K562 (cell line): ENCODE measurements around the gene PTGR1. TPM values are rescaled to one million over a fixed set of nuclear protein-coding genes. Genes with fewer than 3 reads are reported as not detected.

Experiments
- ATAC-seq: fragments of 200-7000 bp; cut with Tn5 transposase; 3 replicates; pipeline ENCODE4 v1.9.1; 2020; ENCODE audit warnings: moderate library complexity
- BruUV-seq: library from RNA; stranded (reverse); fragments of 400-500 nt; replicated peaks from 2 replicates; lab custom pipeline; 2021; lab: Mats Ljungman, UMichigan
- CTCF ChIA-PET: fragments of 300-600 bp; formaldehyde crosslinking; extraction: SDS; loops from one replicate; lab custom pipeline; 2021; ENCODE audit warnings: low intra/inter-chr PET ratio; lab: Yijun Ruan, JAX
- POLR2A ChIA-PET: fragments of 300-600, 350-650 bp; sonication (Branson Sonifier 250); formaldehyde crosslinking; extraction: SDS; loops from one replicate; lab custom pipeline; 2021; ENCODE audit warnings: antibody characterized with exemption, inconsistent platforms; lab: Yijun Ruan, JAX
- DNase-seq, 4 experiments: peaks; one replicate each; pipeline versions ENCODE4 v3.0.0 to v3.0.0-alpha.2; 2011 to 2018; ENCODE audit warnings: low spot score in 3 of 4, mixed read lengths in 3 of 4; ENCODE audit errors: extremely low read depth in 1 of 4
- FAIRE-seq: peaks from 2 replicates; lab custom pipeline; 2011; peaks lifted over from hg19 to GRCh38; lab: Jason Lieb, UNC
- H2AFZ ChIP-seq: 2 replicates; pipeline ENCODE4 v1.6.0; 2011; ENCODE audit warnings: low read depth, low read length, control low read depth, inconsistent platforms
- H3K27ac ChIP-seq: fragments of 200-600 bp; 3 replicates; pipeline ENCODE4 v1.8.0; 2011; ENCODE audit warnings: low read depth, mild to moderate bottlenecking, control low read depth, inconsistent platforms, low read length, moderate library complexity, mixed read lengths; ENCODE audit errors: extremely low read depth
- H3K27me3 ChIP-seq, 2 experiments: fragments of 300-600 bp in 1 of 2; 2 replicates in 1 of 2; 3 replicates in 1 of 2; pipeline versions ENCODE4 v1.6.0 to v1.8.0; 2011; ENCODE audit warnings: inconsistent platforms in 2 of 2, low read length in 2 of 2, mild to moderate bottlenecking in 1 of 2, mixed read lengths in 1 of 2, moderate library complexity in 1 of 2; ENCODE audit not compliant: control insufficient read depth in 2 of 2, insufficient read depth in 2 of 2
- H3K36me3 ChIP-seq: fragments of 300-600 bp; 3 replicates; pipeline ENCODE4 v1.8.0; 2011; ENCODE audit warnings: mild to moderate bottlenecking, low read length, inconsistent platforms; ENCODE audit not compliant: control insufficient read depth, insufficient read depth
- H3K4me1 ChIP-seq, 2 experiments: fragments of 200-600 bp in 1 of 2; replicated peaks in 1 of 2; 2 replicates in 1 of 2; 3 replicates in 1 of 2; pipeline versions ENCODE4 v1.5.1 to v1.8.0; 2011; ENCODE audit warnings: inconsistent platforms in 2 of 2, low read length in 2 of 2, mild to moderate bottlenecking in 1 of 2, mixed read lengths in 1 of 2, moderate library complexity in 1 of 2; ENCODE audit not compliant: control insufficient read depth in 2 of 2, insufficient read depth in 2 of 2
- H3K4me2 ChIP-seq: 2 replicates; pipeline ENCODE4 v1.6.1; 2011; ENCODE audit warnings: low read length, control low read depth, inconsistent platforms, mixed read lengths; ENCODE audit not compliant: insufficient read depth
- H3K4me3 ChIP-seq: fragments of 200-600 bp; sonication (generic), shearing (Covaris generic); 2 replicates; pipeline ENCODE4 v1.5.1; 2016; ENCODE audit warnings: control low read depth, inconsistent platforms
- H3K79me2 ChIP-seq: fragments of 200-600 bp; 3 replicates; pipeline ENCODE4 v1.8.0; 2011; ENCODE audit warnings: low read length, inconsistent platforms; ENCODE audit not compliant: control insufficient read depth, insufficient read depth
- H3K9ac ChIP-seq, 2 experiments: 2 replicates each; pipeline versions ENCODE4 v1.6.0 to v1.6.1; 2011; ENCODE audit warnings: low read depth in 2 of 2, low read length in 2 of 2, control low read depth in 1 of 2, inconsistent platforms in 1 of 2, mild to moderate bottlenecking in 1 of 2, mixed read lengths in 1 of 2; ENCODE audit not compliant: insufficient read depth in 1 of 2
- H3K9me1 ChIP-seq: one replicate; pipeline ENCODE4 v1.6.0; 2011; ENCODE audit warnings: inconsistent platforms, mild to moderate bottlenecking, low read length, moderate library complexity; ENCODE audit not compliant: control insufficient read depth, insufficient read depth
- H3K9me3 ChIP-seq: replicated peaks from 2 replicates; pipeline ENCODE4 v1.5.1; 2011; ENCODE audit warnings: low read depth, low read length, inconsistent platforms; ENCODE audit not compliant: control insufficient read depth, insufficient read depth
- H4K20me1 ChIP-seq: replicated peaks from 2 replicates; pipeline ENCODE4 v1.6.1; 2011; ENCODE audit warnings: low read length, inconsistent platforms, mixed read lengths; ENCODE audit not compliant: control insufficient read depth, insufficient read depth
- HDAC3 ChIP-seq: fragments of 450-650 bp; IDR thresholded peaks from 2 replicates; pipeline ENCODE4 v1.6.1; 2018; ENCODE audit warnings: borderline replicate concordance, mild to moderate bottlenecking, moderate library complexity; ENCODE audit not compliant: partially characterized antibody
- HINFP ChIP-seq: fragments of 450-650 bp; conservative IDR thresholded peaks from 2 replicates; pipeline ENCODE4 v1.6.1; 2016; ENCODE audit warnings: missing genetic modification characterization, low read depth, mild to moderate bottlenecking, control low read depth, missing compliant biosample characterization
- PPARD ChIP-seq: fragments of 250-450 bp; sonication (Bioruptor Pico); IDR thresholded peaks from 2 replicates; pipeline ENCODE4 v1.8.0; 2022; ENCODE audit warnings: inconsistent platforms, mild to moderate bottlenecking, moderate library complexity
- PTBP1 ChIP-seq: fragments of 200-400 bp; formaldehyde crosslinking; IDR thresholded peaks from 2 replicates; pipeline ENCODE4 v1.6.1; 2017; ENCODE audit warnings: low read depth, low read length
- SMAD2 ChIP-seq: fragments of 150-350 bp; IDR thresholded peaks from 2 replicates; pipeline ENCODE4 v1.6.1; 2014; ENCODE audit warnings: low read depth, mild to moderate bottlenecking, low read length
- ZBED1 ChIP-seq: IDR thresholded peaks from 2 replicates; pipeline ENCODE4 v1.6.1; 2014
- ZNF146 ChIP-seq: IDR thresholded peaks from one replicate; pipeline ENCODE4 v1.6.1; 2018; ENCODE audit warnings: missing compliant biosample characterization; ENCODE audit not compliant: unreplicated experiment
- WGBS: fragments of 100-300 bp; shearing (Covaris generic); methylation state at CpG from one replicate; pipeline ENCODE4 v1.1.6; 2016; ENCODE audit warnings: low coverage, mixed read lengths; ENCODE audit not compliant: insufficient coverage; ENCODE audit errors: missing lambda C conversion rate; 5-methylcytosine and 5-hydroxymethylcytosine counted together
- in situ Hi-C: fragments of 300-500 bp; cut with MboI; formaldehyde crosslinking; loops from 4 replicates; pipeline ENCODE4 v1.15.0; 2018; ENCODE audit warnings: inconsistent platforms, mixed read lengths
- intact Hi-C: fragments of 100-400 bp; cut with micrococcal nuclease; formaldehyde crosslinking; loops from 2 replicates; pipeline ENCODE4 v1.14.2; 2022
- polyA plus RNA-seq, 8 experiments: library from polyadenylated mRNA; depleted of rRNA in 4 of 8; stranded (reverse) in 5 of 8; unstranded in 3 of 8; fragments of >200 nt; fragmentation: Nextera tagmentation in 2 of 8; fragmentation: Illumina TruSeq in 1 of 8; extraction: Ambion mirVana in 2 of 8; extraction: Trizol in 1 of 8; gene quantifications; 2 replicates each; pipeline versions ENCODE4 v1.2.1 to v1.2.3, GENCODE V29; 2011 to 2014; ENCODE audit warnings: inconsistent platforms in 1 of 8, missing spikeins in 1 of 8
- total RNA-seq, 7 experiments: library from RNA; depleted of rRNA in 6 of 7; stranded (reverse); fragments of >200 nt in 6 of 7; fragmentation: Illumina TruSeq in 2 of 7; extraction: Trizol in 2 of 7; gene quantifications; 2 replicates each; pipeline versions ENCODE4 v1.2.1 to v1.2.3, GENCODE V29; 2011 to 2021; ENCODE audit warnings: low replicate concordance in 1 of 7
- TF ChIP-seq, protein P1 (sequence below): fragments of 450-650 bp; formaldehyde crosslinking; IDR thresholded peaks from 2 replicates; pipeline ENCODE4 v1.4.0; 2022; ENCODE audit warnings: missing genetic modification characterization
- TF ChIP-seq, protein P2 (sequence below): fragments of 450-650 bp; IDR thresholded peaks from 2 replicates; pipeline ENCODE4 v1.6.1; 2016; ENCODE audit warnings: low read depth, mild to moderate bottlenecking, moderate library complexity
- TF ChIP-seq, protein P3 (sequence below): fragments of 250-450 bp; sonication (Bioruptor Pico); IDR thresholded peaks from 2 replicates; pipeline ENCODE4 v1.5.0; 2020; ENCODE audit warnings: mild to moderate bottlenecking

PTGR1 gene
- total and polyA plus RNA-seq, 9 of the 15 experiments (the other 6 are each of a cell fraction or from before 2014, with no cell fraction given): 0.22 TPM; not detected in 8

DNA sequence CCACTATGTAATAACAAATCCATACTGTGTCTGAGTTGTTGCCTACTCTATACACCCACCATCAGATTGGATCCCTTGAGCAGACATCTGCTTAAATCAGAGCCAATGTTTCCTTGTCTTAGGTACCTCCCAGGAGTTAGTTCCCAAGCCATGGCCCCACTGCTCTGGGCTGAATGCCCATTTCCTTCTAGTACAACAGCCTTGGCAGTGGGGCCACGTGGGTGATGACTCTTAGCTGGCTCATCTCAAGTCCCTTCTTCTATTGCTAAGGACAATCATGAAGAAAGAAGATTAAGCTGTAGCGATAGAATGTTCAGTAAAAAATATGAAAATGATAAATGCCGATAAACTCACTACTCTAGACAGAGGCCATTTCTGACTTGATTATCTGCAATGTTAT, 16.6 kb downstream of the PTGR1 start:
- BruUV-seq: no TSS peak
- CTCF ChIA-PET: no interaction called here
- in situ Hi-C loops (no loop called here), intact Hi-C loops (no loop called here)
- H4K20me1 ChIP-seq: no peaks in the 10 kb centered on the region
- FAIRE-seq (no peak), DNase-seq (no peak), ATAC-seq (no peak)
- no peak overlapping the region for H3K9ac ChIP-seq
- no peaks in the 10 kb centered on the region for H3K79me2 ChIP-seq
- TF ChIP-seq SMAD2 (no peak), PPARD (CRISPR knock-in tag) (no peak)
- TF ChIP-seq, protein P1, sequence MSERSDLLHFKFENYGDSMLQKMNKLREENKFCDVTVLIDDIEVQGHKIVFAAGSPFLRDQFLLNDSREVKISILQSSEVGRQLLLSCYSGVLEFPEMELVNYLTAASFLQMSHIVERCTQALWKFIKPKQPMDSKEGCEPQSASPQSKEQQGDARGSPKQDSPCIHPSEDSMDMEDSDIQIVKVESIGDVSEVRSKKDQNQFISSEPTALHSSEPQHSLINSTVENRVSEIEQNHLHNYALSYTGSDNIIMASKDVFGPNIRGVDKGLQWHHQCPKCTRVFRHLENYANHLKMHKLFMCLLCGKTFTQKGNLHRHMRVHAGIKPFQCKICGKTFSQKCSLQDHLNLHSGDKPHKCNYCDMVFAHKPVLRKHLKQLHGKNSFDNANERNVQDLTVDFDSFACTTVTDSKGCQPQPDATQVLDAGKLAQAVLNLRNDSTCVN (CRISPR knock-in tag): no peak
- H3K27me3 ChIP-seq: peaks cover 0 to 11% of the 10 kb centered on the region in 2 experiments; a peak in 3 of 5 replicates
- 14% methylated on average over 3 of the region's 3 CpGs for WGBS
- POLR2A ChIA-PET: no interaction called here
- H3K9me1 ChIP-seq: no peaks in the 10 kb centered on the region
- H3K4me2 ChIP-seq: no peak overlapping the region
- H3K9me3 ChIP-seq: no peaks in the 10 kb centered on the region
- H3K27ac ChIP-seq: no peak overlapping the region
- H3K4me3 ChIP-seq: no peak overlapping the region
- H2AFZ ChIP-seq: no peak overlapping the region
- H3K4me1 ChIP-seq: no peaks in the 10 kb centered on the region
- H3K36me3 ChIP-seq: no peaks in the 10 kb centered on the region

GRCh38 chr9:111572950-111573604, 26.4 kb downstream of the PTGR1 start:
- no peak overlapping the region for H3K27ac ChIP-seq
- H3K4me2 ChIP-seq: no peak overlapping the region
- H3K9ac ChIP-seq: no peak overlapping the region
- FAIRE-seq: no peak
- H3K9me3 ChIP-seq: no peaks in the 10 kb centered on the region; the same call in 1 of the 2 replicates
- no peak overlapping the region for H2AFZ ChIP-seq
- WGBS: 0% methylated on average over 4 of the region's 4 CpGs
- intact Hi-C loops (no loop called here), in situ Hi-C loops (no loop called here)
- BruUV-seq: no TSS peak
- ChIA-PET POLR2A (interaction anchor here (0.7 kb wide), 1 partner anchor 35 kb away, joined by 3 read pairs; no protein-coding TSS in a partner anchor), CTCF (no interaction called here)
- no peak for DNase-seq
- H3K27me3 ChIP-seq: peaks cover 0 to 6% of the 10 kb centered on the region in 2 experiments; a peak in 2 of 5 replicates
- TF ChIP-seq ZNF146 (CRISPR knock-in tag): no peak
- TF ChIP-seq PTBP1: no peak
- TF ChIP-seq HINFP (tag): no peak
- TF ChIP-seq, protein P2, sequence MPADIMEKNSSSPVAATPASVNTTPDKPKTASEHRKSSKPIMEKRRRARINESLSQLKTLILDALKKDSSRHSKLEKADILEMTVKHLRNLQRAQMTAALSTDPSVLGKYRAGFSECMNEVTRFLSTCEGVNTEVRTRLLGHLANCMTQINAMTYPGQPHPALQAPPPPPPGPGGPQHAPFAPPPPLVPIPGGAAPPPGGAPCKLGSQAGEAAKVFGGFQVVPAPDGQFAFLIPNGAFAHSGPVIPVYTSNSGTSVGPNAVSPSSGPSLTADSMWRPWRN: no peak
- TF ChIP-seq HDAC3: no peak
- TF ChIP-seq, protein P3, sequence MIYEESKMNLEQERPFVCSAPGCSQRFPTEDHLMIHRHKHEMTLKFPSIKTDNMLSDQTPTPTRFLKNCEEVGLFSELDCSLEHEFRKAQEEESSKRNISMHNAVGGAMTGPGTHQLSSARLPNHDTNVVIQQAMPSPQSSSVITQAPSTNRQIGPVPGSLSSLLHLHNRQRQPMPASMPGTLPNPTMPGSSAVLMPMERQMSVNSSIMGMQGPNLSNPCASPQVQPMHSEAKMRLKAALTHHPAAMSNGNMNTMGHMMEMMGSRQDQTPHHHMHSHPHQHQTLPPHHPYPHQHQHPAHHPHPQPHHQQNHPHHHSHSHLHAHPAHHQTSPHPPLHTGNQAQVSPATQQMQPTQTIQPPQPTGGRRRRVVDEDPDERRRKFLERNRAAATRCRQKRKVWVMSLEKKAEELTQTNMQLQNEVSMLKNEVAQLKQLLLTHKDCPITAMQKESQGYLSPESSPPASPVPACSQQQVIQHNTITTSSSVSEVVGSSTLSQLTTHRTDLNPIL (CRISPR knock-in tag): no peak
- TF ChIP-seq ZBED1: no peak
- no peaks in the 10 kb centered on the region for H4K20me1 ChIP-seq
- H3K9me1 ChIP-seq: no peaks in the 10 kb centered on the region
- no peaks in the 10 kb centered on the region for H3K79me2 ChIP-seq
- H3K4me1 ChIP-seq: no peaks in the 10 kb centered on the region
- H3K36me3 ChIP-seq: no peaks in the 10 kb centered on the region
- ATAC-seq: no peak
- H3K4me3 ChIP-seq: no peak overlapping the region
